ENCODE measurements around the gene UBTF. TPM values are rescaled to one million over a fixed set of nuclear protein-coding genes. Genes with fewer than 3 reads are reported as not detected.

Gene UBTF
- total and polyA plus RNA-seq, 2 donors, result 70.1 to 91.6 TPM

- no peaks in the 10 kb centered on the region for H3K36me3 ChIP-seq (ENCODE audit: control insufficient read depth in 2 of 2, insufficient read depth in 2 of 2, low read length in 1 of 2)
- no peak overlapping the region for H3K27ac ChIP-seq (ENCODE audit: low read depth in 1 of 2, low read length in 1 of 2)
- no peaks in the 10 kb centered on the region for H3K27me3 ChIP-seq (ENCODE audit: control insufficient read depth in 2 of 2, insufficient read depth in 1 of 2, low read length in 1 of 2)
- H3K4me1 ChIP-seq (ENCODE audit: control insufficient read depth in 2 of 2, insufficient read depth in 2 of 2, low read length in 2 of 2), result peaks cover 0 to 5% of the 10 kb centered on the region in 2 donors
- 99% methylated on average over 6 of the region's 6 CpGs for WGBS
- H3K4me3 ChIP-seq (ENCODE audit: low read length in 2 of 2), result no peak overlapping the region
- H3K9me3 ChIP-seq (ENCODE audit: control insufficient read depth in 2 of 2, insufficient read depth in 1 of 2, low read length in 1 of 2), result no peaks in the 10 kb centered on the region
- no peak for DNase-seq (ENCODE audit: low read depth in 6 of 9, low spot score in 9 of 9)
Measured at GRCh38 chr17:44260296-44260695, 40.8 kb upstream of the UBTF start.

GRCh38 chr17:44258811-44259351, 39.4 kb upstream of the UBTF start:
- Histone ChIP-seq H3K27ac (ENCODE audit: low read depth in 1 of 2, low read length in 1 of 2) (no peak overlapping the region), H3K4me3 (ENCODE audit: low read length in 2 of 2) (no peak overlapping the region), H3K27me3 (ENCODE audit: control insufficient read depth in 2 of 2, insufficient read depth in 1 of 2, low read length in 1 of 2) (peaks cover 0 to 3% of the 10 kb centered on the region in 2 donors), H3K9me3 (ENCODE audit: control insufficient read depth in 2 of 2, insufficient read depth in 1 of 2, low read length in 1 of 2) (no peaks in the 10 kb centered on the region), H3K4me1 (ENCODE audit: control insufficient read depth in 2 of 2, insufficient read depth in 2 of 2, low read length in 2 of 2) (peaks cover 0 to 5% of the 10 kb centered on the region in 2 donors), H3K36me3 (ENCODE audit: control insufficient read depth in 2 of 2, insufficient read depth in 2 of 2, low read length in 1 of 2) (no peaks in the 10 kb centered on the region)
- no peak for DNase-seq (ENCODE audit: low read depth in 6 of 9, low spot score in 9 of 9)
- 63% methylated on average over 17 of the region's 17 CpGs for WGBS

GRCh38 chr17:44257815-44258760, 38.6 kb upstream of the UBTF start:
- Histone ChIP-seq H3K27me3 (ENCODE audit: control insufficient read depth in 2 of 2, insufficient read depth in 1 of 2, low read length in 1 of 2) (peaks cover 0 to 3% of the 10 kb centered on the region in 2 donors), H3K4me1 (ENCODE audit: control insufficient read depth in 2 of 2, insufficient read depth in 2 of 2, low read length in 2 of 2) (peaks cover 0 to 5% of the 10 kb centered on the region in 2 donors), H3K27ac (ENCODE audit: low read depth in 1 of 2, low read length in 1 of 2) (no peak overlapping the region), H3K9me3 (ENCODE audit: control insufficient read depth in 2 of 2, insufficient read depth in 1 of 2, low read length in 1 of 2) (no peaks in the 10 kb centered on the region), H3K36me3 (ENCODE audit: control insufficient read depth in 2 of 2, insufficient read depth in 2 of 2, low read length in 1 of 2) (no peaks in the 10 kb centered on the region), H3K4me3 (ENCODE audit: low read length in 2 of 2) (no peak overlapping the region)
- 95% methylated on average over 23 of the region's 23 CpGs for WGBS
- DNase-seq (ENCODE audit: low read depth in 6 of 9, low spot score in 9 of 9), result no peak

- H3K27ac ChIP-seq (ENCODE audit: low read depth in 1 of 2, low read length in 1 of 2), result no peak overlapping the region
- WGBS, result 84% methylated on average over 4 of the region's 4 CpGs
- no peaks in the 10 kb centered on the region for H3K9me3 ChIP-seq (ENCODE audit: control insufficient read depth in 2 of 2, insufficient read depth in 1 of 2, low read length in 1 of 2)
- no peaks in the 10 kb centered on the region for H3K36me3 ChIP-seq (ENCODE audit: control insufficient read depth in 2 of 2, insufficient read depth in 2 of 2, low read length in 1 of 2)
- peaks cover 0 to 5% of the 10 kb centered on the region in 2 donors for H3K4me1 ChIP-seq (ENCODE audit: control insufficient read depth in 2 of 2, insufficient read depth in 2 of 2, low read length in 2 of 2)
- DNase-seq (ENCODE audit: low read depth in 6 of 9, low spot score in 9 of 9), result no peak
- H3K27me3 ChIP-seq (ENCODE audit: control insufficient read depth in 2 of 2, insufficient read depth in 1 of 2, low read length in 1 of 2), result peaks cover 0 to 3% of the 10 kb centered on the region in 2 donors
- no peak overlapping the region for H3K4me3 ChIP-seq (ENCODE audit: low read length in 2 of 2)
Measured at GRCh38 chr17:44256671-44257070, 37.2 kb upstream of the UBTF start.

- Histone ChIP-seq H3K4me3 (ENCODE audit: low read length in 2 of 2) (no peak overlapping the region), H3K9me3 (ENCODE audit: control insufficient read depth in 2 of 2, insufficient read depth in 1 of 2, low read length in 1 of 2) (no peaks in the 10 kb centered on the region), H3K27ac (ENCODE audit: low read depth in 1 of 2, low read length in 1 of 2) (no peak overlapping the region), H3K4me1 (ENCODE audit: control insufficient read depth in 2 of 2, insufficient read depth in 2 of 2, low read length in 2 of 2) (peaks cover 0 to 5% of the 10 kb centered on the region in 2 donors), H3K27me3 (ENCODE audit: control insufficient read depth in 2 of 2, insufficient read depth in 1 of 2, low read length in 1 of 2) (peaks cover 0 to 3% of the 10 kb centered on the region in 2 donors), H3K36me3 (ENCODE audit: control insufficient read depth in 2 of 2, insufficient read depth in 2 of 2, low read length in 1 of 2) (no peaks in the 10 kb centered on the region)
- no peak for DNase-seq (ENCODE audit: low read depth in 6 of 9, low spot score in 9 of 9)
- WGBS, result 95% methylated on average over 2 of the region's 2 CpGs
Measured at GRCh38 chr17:44255915-44256314, 36.4 kb upstream of the UBTF start.

- WGBS, result 90% methylated on average over 10 of the region's 10 CpGs
- peaks cover 0 to 5% of the 10 kb centered on the region in 2 donors for H3K4me1 ChIP-seq (ENCODE audit: control insufficient read depth in 2 of 2, insufficient read depth in 2 of 2, low read length in 2 of 2)
- no peaks in the 10 kb centered on the region for H3K36me3 ChIP-seq (ENCODE audit: control insufficient read depth in 2 of 2, insufficient read depth in 2 of 2, low read length in 1 of 2)
- peaks cover 0 to 3% of the 10 kb centered on the region in 2 donors for H3K27me3 ChIP-seq (ENCODE audit: control insufficient read depth in 2 of 2, insufficient read depth in 1 of 2, low read length in 1 of 2)
- DNase-seq (ENCODE audit: low read depth in 6 of 9, low spot score in 9 of 9), result no peak
- no peak overlapping the region for H3K4me3 ChIP-seq (ENCODE audit: low read length in 2 of 2)
- H3K9me3 ChIP-seq (ENCODE audit: control insufficient read depth in 2 of 2, insufficient read depth in 1 of 2, low read length in 1 of 2), result no peaks in the 10 kb centered on the region
- no peak overlapping the region for H3K27ac ChIP-seq (ENCODE audit: low read depth in 1 of 2, low read length in 1 of 2)
Measured at GRCh38 chr17:44254361-44255095, 35.1 kb upstream of the UBTF start.

GRCh38 chr17:44253006-44253405, 33.5 kb upstream of the UBTF start:
- Histone ChIP-seq H3K27me3 (ENCODE audit: control insufficient read depth in 2 of 2, insufficient read depth in 1 of 2, low read length in 1 of 2) (peaks cover 0 to 3% of the 10 kb centered on the region in 2 donors), H3K4me1 (ENCODE audit: control insufficient read depth in 2 of 2, insufficient read depth in 2 of 2, low read length in 2 of 2) (peaks cover 0 to 5% of the 10 kb centered on the region in 2 donors), H3K27ac (ENCODE audit: low read depth in 1 of 2, low read length in 1 of 2) (no peak overlapping the region), H3K36me3 (ENCODE audit: control insufficient read depth in 2 of 2, insufficient read depth in 2 of 2, low read length in 1 of 2) (no peaks in the 10 kb centered on the region), H3K4me3 (ENCODE audit: low read length in 2 of 2) (no peak overlapping the region), H3K9me3 (ENCODE audit: control insufficient read depth in 2 of 2, insufficient read depth in 1 of 2, low read length in 1 of 2) (no peaks in the 10 kb centered on the region)
- no peak for DNase-seq (ENCODE audit: low read depth in 6 of 9, low spot score in 9 of 9)
- WGBS, result 81% methylated on average over 14 of the region's 14 CpGs

- Histone ChIP-seq H3K36me3 (ENCODE audit: control insufficient read depth in 2 of 2, insufficient read depth in 2 of 2, low read length in 1 of 2) (no peaks in the 10 kb centered on the region), H3K27ac (ENCODE audit: low read depth in 1 of 2, low read length in 1 of 2) (no peak overlapping the region), H3K27me3 (ENCODE audit: control insufficient read depth in 2 of 2, insufficient read depth in 1 of 2, low read length in 1 of 2) (peaks cover 0 to 3% of the 10 kb centered on the region in 2 donors), H3K9me3 (ENCODE audit: control insufficient read depth in 2 of 2, insufficient read depth in 1 of 2, low read length in 1 of 2) (peaks cover 0 to 3% of the 10 kb centered on the region in 2 donors), H3K4me1 (ENCODE audit: control insufficient read depth in 2 of 2, insufficient read depth in 2 of 2, low read length in 2 of 2) (peaks cover 2 to 23% of the 10 kb centered on the region in 2 donors), H3K4me3 (ENCODE audit: low read length in 2 of 2) (no peak overlapping the region)
- 97% methylated on average over 17 of the region's 17 CpGs for WGBS
- no peak for DNase-seq (ENCODE audit: low read depth in 6 of 9, low spot score in 9 of 9)
Measured at GRCh38 chr17:44251062-44251461, 31.6 kb upstream of the UBTF start.
